ENCODE measurements around the gene ABR. TPM values are rescaled to one million over a fixed set of nuclear protein-coding genes. Genes with fewer than 3 reads are reported as not detected.

ABR gene
- total and polyA plus RNA-seq, 2 of the 13 experiments (the other 11 are each of a cell fraction or from before 2014, with no cell fraction given): 12.4 to 40.4 TPM

GRCh38 chr17:1122533-1123392, 57.0 kb downstream of the ABR start:
- DNase-seq (ENCODE audit: low spot score): peak; percentile 53
- Histone ChIP-seq H2AFZ (ENCODE audit: low read length) (no peak overlapping the region), H3K9me3 (ENCODE audit: low read length) (no peaks in the 10 kb centered on the region), H3K4me1 (ENCODE audit: insufficient read depth, low read length) (peaks cover 22% of the 10 kb centered on the region), H4K20me1 (ENCODE audit: insufficient read depth, low read length) (no peaks in the 10 kb centered on the region), H3K9ac (ENCODE audit: insufficient read depth, low read depth, low read length) (no peak overlapping the region), H3K27ac (ENCODE audit: extremely low read length, insufficient read depth, low read length) (no peak overlapping the region), H3K4me3 (replicated peaks in 1 of 3; ENCODE audit: insufficient read depth in 1 of 3, low read depth in 2 of 3, low read length in 3 of 3) (no peak overlapping the region), H3K79me2 (ENCODE audit: insufficient read depth, low read length) (no peaks in the 10 kb centered on the region), H3K4me2 (ENCODE audit: low read depth, low read length) (peak overlapping the region; percentile 40), H3K36me3 (replicated peaks in 1 of 2; ENCODE audit: control insufficient read depth in 1 of 2, insufficient read depth in 2 of 2, low read length in 2 of 2) (no peaks in the 10 kb centered on the region), H3K27me3 (ENCODE audit: control insufficient read depth in 1 of 2, insufficient read depth in 2 of 2, low read length in 2 of 2) (peaks cover 23 to 66% of the 10 kb centered on the region in 2 experiments; a peak in 4 of 5 replicates)
- CTCF ChIA-PET (ENCODE audit: low intra/inter-chr PET ratio, low total read pairs): interaction anchor here (2.0 to 2.1 kb wide), 2 partner anchors 25 to 65 kb away, joined by 19 to 22 read pairs; no protein-coding TSS in a partner anchor
- WGBS (ENCODE audit: low lambda C conversion rate): 23% methylated on average over 13 of the region's 21 CpGs
- in situ Hi-C loops (cut with HindIII; ENCODE audit: extremely low pct_ligation_motif_present, low pct_unique_long_range_greater_than_20kb): loop anchor here (5.0 kb wide), 1 partner anchor 65 kb away; no protein-coding TSS in a partner anchor
- FAIRE-seq: peak; percentile 90
- intact Hi-C loops (cut with micrococcal nuclease; ENCODE audit: unreplicated experiment): loop anchor here (1.0 kb wide), 2 partner anchors 25 to 65 kb away; no protein-coding TSS in a partner anchor
- no TSS peak for BruUV-seq (replicated peaks)
- peak; percentile 76 for ATAC-seq
- POLR2A ChIA-PET: interaction anchor here (1.1 kb wide), 2 partner anchors 11 to 64 kb away, joined by 3 read pairs; no protein-coding TSS in a partner anchor
- no peak for TF ChIP-seq CCDC6 (CRISPR knock-in tag; IDR thresholded peaks at IDR 0.05)
- 0 out of 2 replicates have a peak, but pooled peaks have one; percentile 29 for TF ChIP-seq SAP130 (CRISPR knock-in tag; IDR thresholded peaks at IDR 0.05; ENCODE audit: low read depth)
- TF ChIP-seq POLR2AphosphoS5 (IDR thresholded peaks at IDR 0.05; ENCODE audit: low read depth, low read length): no peak
- TF ChIP-seq TEAD3 (CRISPR knock-in tag; optimal IDR thresholded peaks at IDR 0.05; ENCODE audit: borderline replicate concordance): peak; percentile 23
- TF ChIP-seq GFI1 (CRISPR knock-in tag; IDR thresholded peaks at IDR 0.05; ENCODE audit: borderline replicate concordance): no peak
- TF ChIP-seq CREB3 (CRISPR knock-in tag; IDR thresholded peaks at IDR 0.05): no peak
- TF ChIP-seq NR2F6 (IDR thresholded peaks at IDR 0.05): no peak
- TF ChIP-seq NR2F6 (CRISPR knock-in tag; IDR thresholded peaks at IDR 0.05): peak; percentile 29; the same call in 1 of the 2 replicates
- TF ChIP-seq HOXA5 (CRISPR knock-in tag; IDR thresholded peaks at IDR 0.05): 0 out of 2 replicates have a peak, but pooled peaks have one; percentile 36
- TF ChIP-seq SMC3 (IDR thresholded peaks at IDR 0.05; ENCODE audit: low read length): peak; percentile 61
- TF ChIP-seq XRCC5 (optimal IDR thresholded peaks at IDR 0.05; ENCODE audit: low read length): peak; percentile 85
- no peak for TF ChIP-seq ZNF354B (CRISPR knock-in tag; IDR thresholded peaks at IDR 0.05)
- TF ChIP-seq ZNF567 (CRISPR knock-in tag; IDR thresholded peaks at IDR 0.05; ENCODE audit: borderline replicate concordance): peak; percentile 43; the same call in 1 of the 2 replicates
- TF ChIP-seq ZNF749 (CRISPR knock-in tag; IDR thresholded peaks at IDR 0.05; ENCODE audit: borderline replicate concordance): no peak
- TF ChIP-seq PCBP2 (optimal IDR thresholded peaks at IDR 0.05; ENCODE audit: low read depth, low read length, poor library complexity, severe bottlenecking): no peak
- no peak for TF ChIP-seq ZFP82 (CRISPR knock-in tag; IDR thresholded peaks at IDR 0.05; ENCODE audit: borderline replicate concordance)
- TF ChIP-seq FOXK1 (CRISPR knock-in tag; IDR thresholded peaks at IDR 0.05; ENCODE audit: borderline replicate concordance, low read depth): peak; percentile 56; the same call in 1 of the 2 replicates
- peak; percentile 92 for TF ChIP-seq STAG1 (CRISPR knock-in tag; IDR thresholded peaks at IDR 0.05)
- 0 out of 2 replicates have a peak, but pooled peaks have one; percentile 32 for TF ChIP-seq ZNF619 (CRISPR knock-in tag; IDR thresholded peaks at IDR 0.05)
- no peak for TF ChIP-seq ZNF879 (CRISPR knock-in tag; IDR thresholded peaks at IDR 0.05)
- no peak for TF ChIP-seq ZSCAN29 (CRISPR knock-in tag; conservative IDR thresholded peaks at IDR 0.05)
- peak; percentile 42; the same call in 1 of the 2 replicates for TF ChIP-seq KDM5B (CRISPR knock-in tag; IDR thresholded peaks at IDR 0.05; ENCODE audit: borderline replicate concordance)
- TF ChIP-seq HDAC2 (CRISPR knock-in tag; IDR thresholded peaks at IDR 0.05): 0 out of 2 replicates have a peak, but pooled peaks have one; percentile 23
